Activated T-cell treated with anti-CD3 and anti-CD28 coated beads, Interleukin-2, amount 50 U/mL, for 24 hours (primary cell): ENCODE data around the gene NTM.

ENCODE experiments used
- DNase-seq: peaks from one replicate; pipeline ENCODE4 v3.0.0-alpha.2; 2020
- H3K27ac Mint-ChIP-seq: 2 replicates; pipeline ENCODE4 v1.8.0; 2020; ENCODE audit warnings: mild to moderate bottlenecking, mixed read lengths
- H3K27me3 Mint-ChIP-seq: 2 replicates; pipeline ENCODE4 v1.8.0; 2020; ENCODE audit warnings: mixed read lengths
- H3K36me3 Mint-ChIP-seq: 2 replicates; pipeline ENCODE4 v1.8.0; 2020; ENCODE audit warnings: low read depth, mixed read lengths
- H3K4me1 Mint-ChIP-seq: 2 replicates; pipeline ENCODE4 v1.8.0; 2020; ENCODE audit warnings: low read depth, mixed read lengths
- H3K4me3 Mint-ChIP-seq: 2 replicates; pipeline ENCODE4 v1.8.0; 2020; ENCODE audit warnings: mild to moderate bottlenecking, moderate library complexity, mixed read lengths
- H3K9me3 Mint-ChIP-seq: 2 replicates; pipeline ENCODE4 v1.8.0; 2020; ENCODE audit warnings: mixed read lengths

The NTM gene

DNA sequence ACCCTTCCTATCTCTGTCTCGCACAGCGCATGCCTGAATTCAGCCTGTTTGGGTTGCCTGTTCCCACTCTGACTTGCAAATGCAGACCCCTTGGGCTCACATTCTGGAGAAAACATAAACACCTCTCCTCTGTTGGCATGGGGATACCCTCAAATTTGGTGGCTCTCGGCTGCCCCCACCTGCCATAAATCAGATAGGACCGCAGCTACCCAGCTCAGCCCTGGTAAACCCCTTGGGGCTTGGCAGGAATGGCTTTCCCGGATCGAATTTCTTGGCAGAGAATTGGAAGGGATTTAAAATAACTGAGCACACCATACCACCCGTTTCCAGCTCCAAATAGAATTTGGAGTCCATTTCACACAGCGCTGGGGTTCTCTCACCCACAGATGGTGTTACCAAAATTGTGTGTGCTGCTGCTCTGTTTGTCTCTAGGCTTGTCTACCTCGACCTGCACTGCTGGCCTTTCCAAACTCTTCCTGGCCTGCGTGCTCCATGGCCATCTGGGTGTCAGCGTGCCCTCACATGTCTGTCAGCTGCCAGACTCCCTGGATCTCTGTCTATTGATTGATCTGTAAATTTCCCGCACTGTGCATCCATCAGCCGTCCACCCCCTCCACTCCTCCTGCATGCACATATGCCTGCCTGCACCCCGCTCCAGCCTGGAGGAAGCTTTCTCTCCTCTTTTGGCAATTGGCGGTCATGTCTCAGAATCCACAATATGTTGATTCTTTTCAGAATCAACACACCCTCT lies 134.0 kb downstream of the NTM start:
- DNase-seq, result no peak

DNA sequence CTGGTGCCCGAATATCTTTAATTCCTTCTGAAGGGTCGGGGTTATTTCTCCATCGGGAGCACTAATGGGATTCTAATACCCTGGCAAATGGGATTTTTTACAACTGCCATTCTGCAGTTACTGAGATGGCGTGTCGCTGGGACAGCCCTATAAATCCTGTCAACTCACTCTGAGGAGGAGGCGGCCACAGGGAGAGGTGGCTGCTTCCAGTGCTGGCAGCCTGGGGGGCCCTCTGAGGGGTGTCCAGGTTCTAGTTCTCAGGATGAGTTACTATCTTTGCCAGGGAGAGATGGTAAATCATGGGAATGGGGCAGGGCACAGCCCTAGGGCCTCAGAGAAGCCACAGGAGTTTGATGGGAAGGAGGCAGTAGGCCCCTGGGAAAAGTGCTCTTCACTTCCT lies 135.9 kb downstream of the NTM start:
- Mint-ChIP-seq H3K27ac (no peak overlapping the region), H3K27me3 (peaks cover 3% of the 10 kb centered on the region), H3K36me3 (no peaks in the 10 kb centered on the region), H3K4me3 (no peak overlapping the region), H3K4me1 (no peaks in the 10 kb centered on the region), H3K9me3 (no peaks in the 10 kb centered on the region)
- no peak for DNase-seq

More for the DNA sequence above, 134.0 kb downstream of the NTM start:
- Mint-ChIP-seq H3K9me3 (no peaks in the 10 kb centered on the region), H3K27me3 (peaks cover 3% of the 10 kb centered on the region), H3K4me1 (no peaks in the 10 kb centered on the region), H3K36me3 (no peaks in the 10 kb centered on the region), H3K27ac (no peak overlapping the region), H3K4me3 (no peak overlapping the region)

DNA sequence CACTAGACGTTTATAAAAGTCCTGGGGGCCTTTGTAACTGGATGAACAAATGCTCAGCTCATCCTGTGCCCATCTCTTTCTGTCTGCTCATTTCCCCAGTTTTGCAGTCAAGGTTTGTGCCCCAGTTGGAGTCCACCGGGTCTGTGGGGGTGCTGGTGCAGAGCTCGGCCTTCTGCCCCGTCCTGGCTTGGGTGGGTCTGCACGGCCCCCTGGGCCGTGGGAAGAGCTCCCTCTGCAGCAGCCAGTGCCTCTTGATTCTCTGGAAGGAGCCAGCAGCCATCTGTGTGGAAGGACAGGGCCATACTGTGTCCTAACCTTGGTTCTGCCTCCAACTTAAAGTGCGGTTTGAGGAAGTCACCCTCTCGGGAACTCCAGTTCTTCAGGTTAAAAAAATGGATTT lies 140.2 kb downstream of the NTM start:
- Mint-ChIP-seq H3K27me3 (peaks cover 2% of the 10 kb centered on the region), H3K36me3 (no peaks in the 10 kb centered on the region), H3K4me3 (no peak overlapping the region), H3K27ac (no peak overlapping the region), H3K4me1 (no peaks in the 10 kb centered on the region), H3K9me3 (no peaks in the 10 kb centered on the region)
- DNase-seq, result no peak

DNA sequence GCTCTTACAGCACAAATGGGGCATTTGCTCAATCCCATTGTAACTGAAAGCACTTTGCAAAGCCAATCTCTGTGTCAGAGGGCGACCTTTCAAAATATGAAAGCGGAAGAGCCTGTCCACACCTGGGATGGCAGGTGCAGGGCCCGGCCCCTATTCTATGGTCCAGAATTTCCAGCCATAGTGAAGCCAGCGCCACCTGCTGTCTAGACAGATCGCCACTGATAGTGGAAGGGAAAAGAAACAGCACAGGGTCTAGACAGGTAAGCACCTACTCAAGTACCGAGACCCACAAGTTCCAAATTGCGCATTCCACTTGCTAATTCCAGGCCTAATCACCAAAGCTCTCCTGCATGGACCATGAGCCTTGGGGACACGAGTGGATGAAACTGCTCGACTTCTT lies 141.4 kb downstream of the NTM start:
- no peaks in the 10 kb centered on the region for H3K36me3 Mint-ChIP-seq
- no peaks in the 10 kb centered on the region for H3K27me3 Mint-ChIP-seq
- no peaks in the 10 kb centered on the region for H3K4me1 Mint-ChIP-seq
- no peak for DNase-seq
- no peak overlapping the region for H3K27ac Mint-ChIP-seq
- H3K9me3 Mint-ChIP-seq, result no peaks in the 10 kb centered on the region
- H3K4me3 Mint-ChIP-seq, result no peak overlapping the region

DNA sequence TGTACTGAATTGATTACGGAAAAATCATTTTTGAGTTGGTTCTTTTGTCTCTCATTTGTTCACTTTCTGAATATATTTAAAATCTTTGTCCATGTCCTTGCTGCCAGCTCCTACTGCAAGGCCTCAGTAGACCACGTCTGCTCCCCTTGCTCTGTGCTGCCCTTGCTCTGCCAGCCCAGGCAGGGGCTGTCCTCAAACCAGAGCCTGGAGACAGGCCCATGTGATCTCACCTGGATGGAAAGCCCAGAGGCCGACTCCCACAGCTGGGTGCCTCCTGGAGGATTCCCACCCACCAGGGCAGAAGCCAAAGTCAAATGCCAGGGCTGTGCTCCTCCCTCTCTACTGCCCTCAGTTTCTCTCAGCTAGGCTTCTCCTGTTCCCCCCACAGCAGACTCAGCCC lies 141.8 kb downstream of the NTM start:
- no peaks in the 10 kb centered on the region for H3K36me3 Mint-ChIP-seq
- no peak overlapping the region for H3K27ac Mint-ChIP-seq
- H3K9me3 Mint-ChIP-seq, result no peaks in the 10 kb centered on the region

DNA sequence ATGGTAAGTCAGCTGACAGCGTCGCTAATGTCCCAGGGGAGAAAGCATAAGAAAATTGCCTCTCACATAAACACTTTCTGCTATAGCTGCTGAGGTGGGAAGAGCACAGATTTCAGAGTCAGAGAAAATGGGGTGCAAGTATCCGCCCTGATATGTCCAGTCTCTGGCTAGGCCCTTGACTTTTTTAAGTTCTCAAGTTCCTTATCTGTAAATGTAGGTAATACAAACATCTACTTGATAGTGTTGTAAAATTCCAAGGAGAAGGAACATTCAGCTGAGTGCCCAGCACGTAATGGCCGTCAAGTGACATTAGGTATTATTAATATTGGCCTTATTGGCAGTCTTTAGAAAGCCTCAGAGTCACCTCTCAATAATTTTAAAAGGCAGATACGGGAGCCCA lies 143.6 kb downstream of the NTM start:
- H3K36me3 Mint-ChIP-seq, result no peaks in the 10 kb centered on the region
- H3K4me1 Mint-ChIP-seq, result no peaks in the 10 kb centered on the region
- no peaks in the 10 kb centered on the region for H3K27me3 Mint-ChIP-seq
- no peak for DNase-seq
- H3K27ac Mint-ChIP-seq, result no peak overlapping the region
- no peak overlapping the region for H3K4me3 Mint-ChIP-seq
- H3K9me3 Mint-ChIP-seq, result no peaks in the 10 kb centered on the region

More for the DNA sequence above, 141.8 kb downstream of the NTM start:
- Mint-ChIP-seq H3K27me3 (no peaks in the 10 kb centered on the region), H3K4me3 (no peak overlapping the region), H3K4me1 (no peaks in the 10 kb centered on the region)
- no peak for DNase-seq

DNA sequence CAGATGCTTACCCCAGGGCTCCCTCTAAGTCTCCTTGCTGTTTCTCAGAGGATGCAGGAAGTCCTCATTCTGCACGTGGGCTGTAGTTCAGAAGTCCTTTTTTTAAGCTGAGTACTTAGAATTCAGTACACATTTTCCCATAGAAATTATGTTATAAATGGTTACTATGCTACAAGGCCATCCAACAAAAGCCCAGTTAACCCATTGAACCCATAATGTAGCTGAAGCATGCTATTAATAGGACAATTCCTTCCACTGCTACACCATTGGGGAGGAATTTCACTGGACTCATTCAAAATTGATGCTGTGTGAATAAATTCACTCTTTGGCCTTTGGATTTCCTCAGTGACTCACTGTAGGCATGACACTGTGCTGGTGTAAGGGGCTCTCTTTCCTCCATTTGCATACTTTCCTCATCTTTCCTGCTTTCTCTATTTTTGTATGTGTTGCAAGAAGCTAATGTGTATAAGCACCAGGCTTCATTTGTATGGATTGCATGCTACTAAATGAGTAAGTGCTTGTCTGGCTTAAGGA lies 148.0 kb downstream of the NTM start:
- Mint-ChIP-seq H3K27ac (no peak overlapping the region), H3K36me3 (no peaks in the 10 kb centered on the region), H3K9me3 (no peaks in the 10 kb centered on the region)

DNA sequence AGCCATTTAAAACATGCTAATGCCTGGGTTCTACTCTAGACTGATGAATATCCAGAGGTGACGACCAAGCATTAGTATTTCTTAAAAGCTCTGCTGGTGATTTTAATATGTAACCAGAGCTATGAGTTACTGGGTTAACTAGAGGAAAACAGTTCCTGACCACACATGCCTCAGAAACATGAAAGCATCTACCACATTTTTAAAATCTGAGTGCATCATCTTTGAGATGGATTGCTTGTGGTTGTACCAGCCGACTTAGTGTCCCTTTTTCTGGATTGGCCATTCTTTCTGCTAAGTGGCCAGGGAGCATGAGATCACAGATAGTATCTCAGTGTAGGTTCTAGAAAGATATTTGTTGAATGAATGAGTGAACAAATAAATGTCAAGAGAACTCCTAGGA lies 152.4 kb downstream of the NTM start:
- H3K27me3 Mint-ChIP-seq, result no peaks in the 10 kb centered on the region
- H3K9me3 Mint-ChIP-seq, result no peaks in the 10 kb centered on the region
- H3K4me3 Mint-ChIP-seq, result no peak overlapping the region
- H3K36me3 Mint-ChIP-seq, result no peaks in the 10 kb centered on the region
- no peak for DNase-seq
- no peaks in the 10 kb centered on the region for H3K4me1 Mint-ChIP-seq
- H3K27ac Mint-ChIP-seq, result no peak overlapping the region

More for the DNA sequence above, 148.0 kb downstream of the NTM start:
- no peaks in the 10 kb centered on the region for H3K27me3 Mint-ChIP-seq
- DNase-seq, result no peak
- no peak overlapping the region for H3K4me3 Mint-ChIP-seq
- no peaks in the 10 kb centered on the region for H3K4me1 Mint-ChIP-seq

DNA sequence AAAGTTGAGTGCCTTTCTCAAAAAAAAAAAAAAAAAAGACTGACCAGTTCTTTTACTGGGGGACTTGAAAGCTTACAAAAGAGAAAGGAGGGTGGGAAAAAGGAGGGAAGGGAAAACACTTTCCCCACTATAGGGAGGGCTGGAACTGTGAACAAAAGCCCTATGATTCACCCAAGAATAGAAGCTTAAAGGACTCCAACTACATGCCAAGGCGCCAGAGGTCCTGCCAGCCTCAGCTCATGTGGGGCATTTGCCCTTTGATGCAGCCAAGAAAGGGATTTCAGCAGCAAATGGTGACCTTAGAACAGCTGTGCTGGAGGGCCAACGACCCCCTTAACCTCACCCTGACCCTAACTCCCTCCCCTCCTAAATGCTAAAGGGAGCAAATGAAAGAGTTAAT lies 160.0 kb downstream of the NTM start:
- Mint-ChIP-seq H3K4me1 (no peaks in the 10 kb centered on the region), H3K4me3 (no peak overlapping the region), H3K9me3 (no peaks in the 10 kb centered on the region), H3K27ac (no peak overlapping the region), H3K36me3 (no peaks in the 10 kb centered on the region), H3K27me3 (no peaks in the 10 kb centered on the region)
- no peak for DNase-seq

DNA sequence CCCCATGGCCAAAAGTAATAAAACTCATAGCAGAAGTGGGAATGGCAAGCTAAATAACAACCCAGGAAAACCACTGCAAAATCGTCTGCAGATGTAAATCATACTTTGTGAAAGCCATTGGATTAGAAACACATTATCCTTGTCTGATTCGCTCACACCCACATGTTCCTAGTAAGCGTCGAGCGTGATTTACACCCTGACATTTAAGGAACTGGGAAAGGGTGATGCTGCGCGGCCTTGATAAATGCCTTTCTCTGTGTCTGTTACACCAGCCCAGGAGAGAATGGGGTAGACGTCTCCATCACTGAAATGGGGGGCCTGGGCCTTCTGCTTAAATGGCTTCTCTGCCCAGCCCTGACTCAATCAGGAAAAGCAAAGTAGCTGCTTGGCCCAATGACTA lies 162.7 kb downstream of the NTM start:
- DNase-seq, result no peak
- Mint-ChIP-seq H3K27ac (no peak overlapping the region), H3K4me1 (no peaks in the 10 kb centered on the region), H3K36me3 (no peaks in the 10 kb centered on the region), H3K4me3 (no peak overlapping the region), H3K9me3 (no peaks in the 10 kb centered on the region), H3K27me3 (no peaks in the 10 kb centered on the region)

DNA sequence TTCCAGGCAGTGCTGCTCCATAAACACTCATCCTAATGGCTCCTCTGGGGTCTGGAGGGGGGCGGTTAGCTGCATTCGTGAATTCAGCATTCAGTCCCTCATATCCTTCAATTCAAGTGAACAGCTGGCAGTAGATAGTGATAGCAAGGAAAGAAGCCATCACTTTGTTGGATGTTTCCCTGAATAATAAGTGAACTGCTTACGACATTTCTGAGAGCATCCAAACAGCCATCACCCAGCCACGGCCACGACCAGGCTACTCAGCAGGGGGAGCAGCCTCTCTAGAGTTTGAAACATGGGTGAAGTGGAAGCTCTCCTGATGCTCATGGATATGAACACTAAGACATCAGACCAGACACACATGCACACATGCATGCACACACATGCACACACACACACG lies 163.6 kb downstream of the NTM start:
- Mint-ChIP-seq H3K9me3 (no peaks in the 10 kb centered on the region), H3K4me3 (no peak overlapping the region), H3K4me1 (no peaks in the 10 kb centered on the region), H3K27me3 (no peaks in the 10 kb centered on the region), H3K36me3 (no peaks in the 10 kb centered on the region), H3K27ac (no peak overlapping the region)
- DNase-seq, result no peak

DNA sequence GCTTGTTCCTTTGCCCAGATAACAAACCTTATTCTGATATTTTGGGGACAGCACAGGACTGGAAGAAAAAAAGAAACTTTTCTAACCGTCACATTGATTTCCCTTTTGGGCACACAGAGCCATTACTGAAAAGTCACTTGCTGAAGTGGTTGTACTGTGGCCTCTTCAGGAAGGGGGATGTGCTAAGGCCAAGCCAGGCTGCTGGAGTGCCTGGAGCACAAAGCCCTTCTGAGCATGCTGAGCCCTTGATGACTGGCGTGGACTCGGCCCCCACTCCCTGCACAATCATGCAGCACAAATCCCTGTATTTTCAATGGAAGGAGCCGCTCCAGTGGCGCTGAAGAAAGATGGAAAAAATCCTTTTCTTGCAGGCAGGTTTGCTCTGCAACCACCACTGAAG lies 164.2 kb downstream of the NTM start:
- DNase-seq, result no peak
- Mint-ChIP-seq H3K9me3 (no peaks in the 10 kb centered on the region), H3K27me3 (no peaks in the 10 kb centered on the region), H3K36me3 (no peaks in the 10 kb centered on the region), H3K27ac (no peak overlapping the region), H3K4me1 (no peaks in the 10 kb centered on the region), H3K4me3 (no peak overlapping the region)

DNA sequence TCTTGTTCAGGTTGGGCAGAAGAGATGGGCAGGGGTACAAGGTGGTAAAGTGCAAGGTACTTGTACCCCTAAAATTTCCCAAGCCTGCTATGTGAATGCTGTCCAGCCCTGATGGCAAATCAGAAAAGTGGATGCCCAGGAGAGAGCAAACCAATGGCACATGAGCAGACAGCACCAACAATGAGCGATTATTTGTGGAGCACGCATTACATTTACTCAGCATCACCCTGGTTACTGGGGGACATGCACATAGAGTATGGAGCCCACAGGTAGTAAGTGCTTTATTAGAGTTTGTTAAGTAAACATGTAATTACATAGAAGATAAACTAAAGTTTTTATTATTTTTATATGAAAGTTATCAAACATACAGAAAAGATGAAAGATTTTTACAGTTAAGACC lies 165.7 kb downstream of the NTM start:
- Mint-ChIP-seq H3K4me1 (no peaks in the 10 kb centered on the region), H3K36me3 (no peaks in the 10 kb centered on the region), H3K27ac (no peak overlapping the region), H3K27me3 (no peaks in the 10 kb centered on the region), H3K4me3 (no peak overlapping the region), H3K9me3 (peaks cover 4% of the 10 kb centered on the region)
- no peak for DNase-seq

DNA sequence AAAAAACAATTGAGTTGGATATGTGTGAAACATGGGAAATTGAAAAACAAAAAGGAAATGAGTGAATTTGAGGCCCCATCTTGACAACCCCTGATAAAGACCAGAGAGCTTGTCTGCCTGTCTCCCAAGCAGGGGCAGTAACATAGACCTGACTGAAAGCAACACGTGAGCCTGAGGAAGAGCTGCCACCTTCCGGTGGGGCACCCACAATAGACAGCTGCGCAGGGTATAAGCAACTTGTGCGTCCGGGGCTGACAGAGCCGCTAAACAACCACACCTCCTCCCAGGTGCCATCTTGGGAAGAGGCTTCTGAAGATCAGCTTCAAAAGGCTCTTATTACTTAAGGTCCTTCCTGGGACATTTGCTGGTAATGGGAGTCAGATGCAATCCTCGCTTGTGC lies 166.8 kb downstream of the NTM start:
- Mint-ChIP-seq H3K9me3 (peaks cover 4% of the 10 kb centered on the region), H3K4me1 (no peaks in the 10 kb centered on the region), H3K27ac (no peak overlapping the region), H3K36me3 (no peaks in the 10 kb centered on the region), H3K27me3 (no peaks in the 10 kb centered on the region), H3K4me3 (no peak overlapping the region)
- DNase-seq, result no peak

DNA sequence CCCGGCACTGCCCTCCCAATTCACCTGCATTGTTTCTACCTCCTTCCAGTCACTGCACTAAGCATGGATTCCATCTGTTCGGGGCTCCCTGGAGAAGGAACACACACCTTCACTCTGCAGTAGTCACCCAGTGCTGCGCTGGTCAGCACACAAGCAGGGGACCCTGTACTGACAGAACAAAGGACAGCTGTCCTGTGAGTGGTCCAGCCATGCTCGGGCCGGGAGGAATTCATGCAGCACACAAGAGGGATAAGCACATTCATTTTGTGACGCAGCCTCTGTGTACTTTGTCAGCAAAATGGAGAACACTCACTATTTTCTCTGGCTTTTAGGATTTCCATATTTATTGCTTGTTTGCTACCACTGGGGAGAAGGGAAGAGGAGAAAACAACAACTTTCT lies 167.3 kb downstream of the NTM start:
- Mint-ChIP-seq H3K4me3 (no peak overlapping the region), H3K27me3 (no peaks in the 10 kb centered on the region), H3K9me3 (peaks cover 4% of the 10 kb centered on the region), H3K36me3 (no peaks in the 10 kb centered on the region), H3K27ac (no peak overlapping the region), H3K4me1 (no peaks in the 10 kb centered on the region)
- DNase-seq, result no peak

DNA sequence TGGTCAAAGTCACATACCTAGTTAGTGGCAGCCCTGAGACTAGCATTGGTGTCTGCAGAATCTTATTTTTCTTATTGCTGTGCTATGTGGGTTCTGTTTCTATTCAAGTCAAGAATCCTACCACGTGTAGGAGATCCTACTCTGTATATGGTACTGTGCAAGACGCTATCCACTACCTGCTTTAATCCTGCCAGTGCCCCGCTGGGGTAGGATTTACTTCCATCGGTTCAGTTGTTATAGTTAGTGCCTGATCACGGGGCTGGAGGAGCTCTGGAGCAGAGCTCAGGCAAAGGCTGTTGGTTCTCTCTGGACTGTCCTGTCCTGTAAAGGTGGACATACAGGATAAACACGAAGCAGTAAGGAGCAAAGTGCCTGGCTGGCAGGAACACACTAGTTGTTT lies 167.9 kb downstream of the NTM start:
- Mint-ChIP-seq H3K9me3 (peaks cover 4% of the 10 kb centered on the region), H3K4me1 (no peaks in the 10 kb centered on the region), H3K27ac (no peak overlapping the region), H3K4me3 (no peak overlapping the region), H3K27me3 (no peaks in the 10 kb centered on the region), H3K36me3 (no peaks in the 10 kb centered on the region)
- no peak for DNase-seq
